HepG2 (cell line): Measurements from ENCODE around the gene UBE2O. TPM values are rescaled to one million over a fixed set of nuclear protein-coding genes. Genes with fewer than 3 reads are reported as not detected.
A peak's percentile ranks its signal among the peaks of the same experiment; 100 is the strongest.

ENCODE experiments used
- FIP1L1 ChIP-seq: fragments of 200-400 bp; formaldehyde crosslinking; IDR thresholded peaks from 2 replicates; pipeline ENCODE4 v1.6.1; 2018; ENCODE audit warnings: low read depth, mild to moderate bottlenecking, low read length, moderate library complexity, borderline replicate concordance; ENCODE audit not compliant: insufficient read depth
- GATA4 ChIP-seq: sonication (generic); IDR thresholded peaks from 2 replicates; pipeline ENCODE4 v1.6.1; 2016; ENCODE audit warnings: antibody characterized with exemption, low read depth, borderline replicate concordance
- JARID2 ChIP-seq: sonication (generic); formaldehyde crosslinking; IDR thresholded peaks from 2 replicates; pipeline ENCODE4 v1.8.1; 2023; ENCODE audit warnings: missing genetic modification reagents, inconsistent platforms; ENCODE audit not compliant: insufficient replicate concordance
- MXI1 ChIP-seq: IDR thresholded peaks from 3 replicates; pipeline ENCODE4 v1.6.1; 2012; ENCODE audit warnings: low read depth, low read length, inconsistent platforms, borderline replicate concordance
- NR2F2 ChIP-seq: IDR thresholded peaks from 2 replicates; pipeline ENCODE4 v1.6.1; 2012; ENCODE audit warnings: low read depth, inconsistent platforms, borderline replicate concordance
- PCBP2 ChIP-seq: fragments of 200-400 bp; formaldehyde crosslinking; optimal IDR thresholded peaks from 2 replicates; pipeline ENCODE3; 2018; ENCODE audit warnings: low read length, low read depth; ENCODE audit not compliant: poor library complexity, severe bottlenecking
- PHF20 ChIP-seq: sonication (generic); formaldehyde crosslinking; IDR thresholded peaks from 2 replicates; pipeline ENCODE4 v1.5.0; 2020; ENCODE audit warnings: mild to moderate bottlenecking, missing genetic modification reagents
- PTBP1 ChIP-seq: fragments of 200-400 bp; formaldehyde crosslinking; IDR thresholded peaks from 2 replicates; pipeline ENCODE4 v1.6.1; 2018; ENCODE audit warnings: low read length, low read depth; ENCODE audit not compliant: poor library complexity, severe bottlenecking
- SAP130 ChIP-seq: IDR thresholded peaks from 2 replicates; pipeline ENCODE4 v1.6.1; 2016; ENCODE audit warnings: low read depth
- SMYD3 ChIP-seq: sonication (generic); formaldehyde crosslinking; IDR thresholded peaks from 2 replicates; pipeline ENCODE4 v1.8.1; 2023; ENCODE audit warnings: mild to moderate bottlenecking, missing genetic modification reagents
- ZNF333 ChIP-seq: sonication (generic); formaldehyde crosslinking; IDR thresholded peaks from 2 replicates; pipeline ENCODE4 v1.4.0; 2020; ENCODE audit warnings: mild to moderate bottlenecking, missing genetic modification reagents, borderline replicate concordance
- ZNF350 ChIP-seq: sonication (generic); formaldehyde crosslinking; IDR thresholded peaks from 2 replicates; pipeline ENCODE4 v1.4.0; 2020; ENCODE audit warnings: mild to moderate bottlenecking, low read depth, missing genetic modification reagents, borderline replicate concordance
- polyA plus RNA-seq, 8 experiments: library from polyadenylated mRNA; depleted of rRNA in 3 of 8; stranded (reverse) in 7 of 8; unstranded in 1 of 8; fragments of >200 nt; fragmentation: Illumina TruSeq in 4 of 8; extraction: Trizol in 4 of 8; gene quantifications; 2 replicates each; pipeline versions ENCODE4 v1.2.1 to v1.2.3, GENCODE V29; 2011 to 2016; ENCODE audit warnings: low read depth in 4 of 8, missing spikeins in 1 of 8, mixed read lengths in 1 of 8; ENCODE audit not compliant: insufficient read depth in 1 of 8
- total RNA-seq, 5 experiments: library from RNA; depleted of rRNA; stranded (reverse); fragments of >200 nt; fragmentation: Illumina TruSeq; extraction: Trizol; gene quantifications; 2 replicates each; pipeline ENCODE4 v1.2.3, GENCODE V29; 2016; ENCODE audit warnings: low read depth in 1 of 5
- TF ChIP-seq, protein P1 (sequence below): sonication (generic); formaldehyde crosslinking; IDR thresholded peaks from 2 replicates; pipeline ENCODE4 v1.4.0; 2020; ENCODE audit warnings: missing genetic modification reagents
- TF ChIP-seq, protein P2 (sequence below): IDR thresholded peaks from 2 replicates; pipeline ENCODE4 v1.6.1; 2016; ENCODE audit warnings: low read depth
- TF ChIP-seq, protein P3 (sequence below): IDR thresholded peaks from 2 replicates; pipeline ENCODE4 v1.6.1; 2012; ENCODE audit warnings: inconsistent platforms
- TF ChIP-seq, protein P4 (sequence below): sonication (generic); formaldehyde crosslinking; IDR thresholded peaks from 2 replicates; pipeline ENCODE4 v1.4.0; 2020; ENCODE audit warnings: missing genetic modification reagents, low read depth, mild to moderate bottlenecking, borderline replicate concordance
- TF ChIP-seq, protein P5 (sequence below), 2 experiments: IDR thresholded peaks; 2 replicates each; pipeline ENCODE4 v1.6.1; 2011 to 2012; ENCODE audit warnings: low read length in 2 of 2, borderline replicate concordance in 1 of 2, low read depth in 1 of 2, mild to moderate bottlenecking in 1 of 2, moderate library complexity in 1 of 2
- TF ChIP-seq, protein P6 (sequence below): sonication (generic); formaldehyde crosslinking; IDR thresholded peaks from 2 replicates; pipeline ENCODE4 v1.8.0; 2022; ENCODE audit warnings: mild to moderate bottlenecking, missing genetic modification reagents, moderate library complexity

Gene UBE2O
- total and polyA plus RNA-seq, 2 of the 13 experiments (the other 11 are each of a cell fraction or from before 2014, with no cell fraction given), result 21.5 to 23.5 TPM

DNA sequence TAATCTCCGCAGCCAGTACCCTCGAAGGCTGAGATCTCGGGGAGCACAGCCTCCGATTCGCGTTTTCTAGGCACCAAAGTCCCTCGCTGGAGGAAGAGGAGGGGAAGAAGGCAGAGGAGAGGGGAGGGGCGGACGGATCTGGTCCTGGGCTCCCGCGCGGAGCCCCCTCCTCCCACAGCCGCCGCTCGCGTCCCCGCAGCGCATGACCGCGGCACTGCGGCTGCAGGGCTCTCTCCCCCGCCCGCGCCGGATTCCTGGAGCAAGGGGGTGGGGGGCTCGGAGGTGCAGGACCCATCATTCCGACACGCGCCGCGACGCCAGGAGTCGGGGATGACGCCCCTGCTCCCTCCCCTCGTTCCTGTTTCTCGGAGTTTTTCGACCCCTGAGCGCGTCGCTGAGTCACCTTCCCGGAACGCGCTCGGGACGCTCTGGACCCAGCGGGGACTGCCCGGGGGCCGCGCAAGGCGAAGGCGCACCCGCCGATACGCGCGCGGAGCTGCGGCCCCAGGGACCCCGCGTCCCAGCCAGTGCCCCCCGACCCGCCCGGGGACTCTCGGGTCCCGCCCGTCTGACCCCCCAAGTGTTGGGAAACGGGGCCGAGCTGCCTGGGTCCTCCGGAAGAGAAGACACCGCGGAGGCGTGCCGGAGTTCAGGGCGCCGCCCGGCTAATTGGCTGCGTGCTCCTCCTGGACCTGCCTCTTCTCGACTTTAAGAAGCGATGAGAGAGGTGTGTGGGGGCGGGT lies 70.0 kb downstream of the UBE2O start (continued):
- TF ChIP-seq, protein P1, sequence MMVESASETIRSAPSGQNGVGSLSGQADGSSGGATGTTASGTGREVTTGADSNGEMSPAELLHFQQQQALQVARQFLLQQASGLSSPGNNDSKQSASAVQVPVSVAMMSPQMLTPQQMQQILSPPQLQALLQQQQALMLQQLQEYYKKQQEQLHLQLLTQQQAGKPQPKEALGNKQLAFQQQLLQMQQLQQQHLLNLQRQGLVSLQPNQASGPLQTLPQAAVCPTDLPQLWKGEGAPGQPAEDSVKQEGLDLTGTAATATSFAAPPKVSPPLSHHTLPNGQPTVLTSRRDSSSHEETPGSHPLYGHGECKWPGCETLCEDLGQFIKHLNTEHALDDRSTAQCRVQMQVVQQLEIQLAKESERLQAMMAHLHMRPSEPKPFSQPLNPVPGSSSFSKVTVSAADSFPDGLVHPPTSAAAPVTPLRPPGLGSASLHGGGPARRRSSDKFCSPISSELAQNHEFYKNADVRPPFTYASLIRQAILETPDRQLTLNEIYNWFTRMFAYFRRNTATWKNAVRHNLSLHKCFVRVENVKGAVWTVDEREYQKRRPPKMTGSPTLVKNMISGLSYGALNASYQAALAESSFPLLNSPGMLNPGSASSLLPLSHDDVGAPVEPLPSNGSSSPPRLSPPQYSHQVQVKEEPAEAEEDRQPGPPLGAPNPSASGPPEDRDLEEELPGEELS (CRISPR knock-in tag), result peak; percentile 63
- TF ChIP-seq, protein P2, sequence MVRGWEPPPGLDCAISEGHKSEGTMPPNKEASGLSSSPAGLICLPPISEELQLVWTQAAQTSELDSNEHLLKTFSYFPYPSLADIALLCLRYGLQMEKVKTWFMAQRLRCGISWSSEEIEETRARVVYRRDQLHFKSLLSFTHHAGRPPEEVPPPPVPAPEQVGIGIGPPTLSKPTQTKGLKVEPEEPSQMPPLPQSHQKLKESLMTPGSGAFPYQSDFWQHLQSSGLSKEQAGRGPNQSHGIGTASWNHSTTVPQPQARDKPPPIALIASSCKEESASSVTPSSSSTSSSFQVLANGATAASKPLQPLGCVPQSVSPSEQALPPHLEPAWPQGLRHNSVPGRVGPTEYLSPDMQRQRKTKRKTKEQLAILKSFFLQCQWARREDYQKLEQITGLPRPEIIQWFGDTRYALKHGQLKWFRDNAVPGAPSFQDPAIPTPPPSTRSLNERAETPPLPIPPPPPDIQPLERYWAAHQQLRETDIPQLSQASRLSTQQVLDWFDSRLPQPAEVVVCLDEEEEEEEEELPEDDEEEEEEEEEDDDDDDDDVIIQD (CRISPR knock-in tag), result peak; percentile 10; the same call in 1 of the 2 replicates
- TF ChIP-seq PHF20 (CRISPR knock-in tag) (0 out of 2 replicates have a peak, but pooled peaks have one; percentile 15), GATA4 (peak; percentile 9; the same call in 1 of the 2 replicates), SAP130 (peak; percentile 71), MXI1 (peak; percentile 55; the same call in 1 of the 3 replicates), JARID2 (CRISPR knock-in tag) (no peak), ZNF333 (CRISPR knock-in tag) (peak; percentile 86), SMYD3 (CRISPR knock-in tag) (no peak), NR2F2 (no peak; the same call in 1 of the 2 replicates), PCBP2 (no peak), ZNF350 (CRISPR knock-in tag) (0 out of 2 replicates have a peak, but pooled peaks have one; percentile 28), PTBP1 (peak; percentile 74), FIP1L1 (0 out of 2 replicates have a peak, but pooled peaks have one; percentile 34)
- TF ChIP-seq, protein P3, sequence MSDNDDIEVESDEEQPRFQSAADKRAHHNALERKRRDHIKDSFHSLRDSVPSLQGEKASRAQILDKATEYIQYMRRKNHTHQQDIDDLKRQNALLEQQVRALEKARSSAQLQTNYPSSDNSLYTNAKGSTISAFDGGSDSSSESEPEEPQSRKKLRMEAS, result peak; percentile 67
- TF ChIP-seq, protein P4, sequence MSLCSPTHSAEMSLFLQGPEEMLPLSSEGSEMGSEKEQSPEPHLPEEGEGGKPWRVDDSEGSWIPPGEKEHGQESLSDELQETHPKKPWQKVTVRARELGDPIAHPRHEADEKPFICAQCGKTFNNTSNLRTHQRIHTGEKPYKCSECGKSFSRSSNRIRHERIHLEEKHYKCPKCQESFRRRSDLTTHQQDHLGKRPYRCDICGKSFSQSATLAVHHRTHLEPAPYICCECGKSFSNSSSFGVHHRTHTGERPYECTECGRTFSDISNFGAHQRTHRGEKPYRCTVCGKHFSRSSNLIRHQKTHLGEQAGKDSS (CRISPR knock-in tag), result peak; percentile 86; the same call in 1 of the 2 replicates
- TF ChIP-seq, protein P5, sequence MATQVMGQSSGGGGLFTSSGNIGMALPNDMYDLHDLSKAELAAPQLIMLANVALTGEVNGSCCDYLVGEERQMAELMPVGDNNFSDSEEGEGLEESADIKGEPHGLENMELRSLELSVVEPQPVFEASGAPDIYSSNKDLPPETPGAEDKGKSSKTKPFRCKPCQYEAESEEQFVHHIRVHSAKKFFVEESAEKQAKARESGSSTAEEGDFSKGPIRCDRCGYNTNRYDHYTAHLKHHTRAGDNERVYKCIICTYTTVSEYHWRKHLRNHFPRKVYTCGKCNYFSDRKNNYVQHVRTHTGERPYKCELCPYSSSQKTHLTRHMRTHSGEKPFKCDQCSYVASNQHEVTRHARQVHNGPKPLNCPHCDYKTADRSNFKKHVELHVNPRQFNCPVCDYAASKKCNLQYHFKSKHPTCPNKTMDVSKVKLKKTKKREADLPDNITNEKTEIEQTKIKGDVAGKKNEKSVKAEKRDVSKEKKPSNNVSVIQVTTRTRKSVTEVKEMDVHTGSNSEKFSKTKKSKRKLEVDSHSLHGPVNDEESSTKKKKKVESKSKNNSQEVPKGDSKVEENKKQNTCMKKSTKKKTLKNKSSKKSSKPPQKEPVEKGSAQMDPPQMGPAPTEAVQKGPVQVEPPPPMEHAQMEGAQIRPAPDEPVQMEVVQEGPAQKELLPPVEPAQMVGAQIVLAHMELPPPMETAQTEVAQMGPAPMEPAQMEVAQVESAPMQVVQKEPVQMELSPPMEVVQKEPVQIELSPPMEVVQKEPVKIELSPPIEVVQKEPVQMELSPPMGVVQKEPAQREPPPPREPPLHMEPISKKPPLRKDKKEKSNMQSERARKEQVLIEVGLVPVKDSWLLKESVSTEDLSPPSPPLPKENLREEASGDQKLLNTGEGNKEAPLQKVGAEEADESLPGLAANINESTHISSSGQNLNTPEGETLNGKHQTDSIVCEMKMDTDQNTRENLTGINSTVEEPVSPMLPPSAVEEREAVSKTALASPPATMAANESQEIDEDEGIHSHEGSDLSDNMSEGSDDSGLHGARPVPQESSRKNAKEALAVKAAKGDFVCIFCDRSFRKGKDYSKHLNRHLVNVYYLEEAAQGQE (IDR thresholded peaks at IDR 0.05; ENCODE audit: borderline replicate concordance in 1 of 2, low read depth in 1 of 2, low read length in 2 of 2), result peak in 1 of 2 experiments; percentile 49; a peak in 1 of 4 replicates
- TF ChIP-seq, protein P6, sequence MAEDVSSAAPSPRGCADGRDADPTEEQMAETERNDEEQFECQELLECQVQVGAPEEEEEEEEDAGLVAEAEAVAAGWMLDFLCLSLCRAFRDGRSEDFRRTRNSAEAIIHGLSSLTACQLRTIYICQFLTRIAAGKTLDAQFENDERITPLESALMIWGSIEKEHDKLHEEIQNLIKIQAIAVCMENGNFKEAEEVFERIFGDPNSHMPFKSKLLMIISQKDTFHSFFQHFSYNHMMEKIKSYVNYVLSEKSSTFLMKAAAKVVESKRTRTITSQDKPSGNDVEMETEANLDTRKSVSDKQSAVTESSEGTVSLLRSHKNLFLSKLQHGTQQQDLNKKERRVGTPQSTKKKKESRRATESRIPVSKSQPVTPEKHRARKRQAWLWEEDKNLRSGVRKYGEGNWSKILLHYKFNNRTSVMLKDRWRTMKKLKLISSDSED (CRISPR knock-in tag), result no peak
